ENCODE measurements around the gene ADGRG6.

Gene ADGRG6

GRCh38 chr6:142476452-142476851 lies 174.6 kb downstream of the ADGRG6 start:
- DNase-seq (ENCODE audit: low read depth in 1 of 2, low spot score in 1 of 2), result no peak

DNA sequence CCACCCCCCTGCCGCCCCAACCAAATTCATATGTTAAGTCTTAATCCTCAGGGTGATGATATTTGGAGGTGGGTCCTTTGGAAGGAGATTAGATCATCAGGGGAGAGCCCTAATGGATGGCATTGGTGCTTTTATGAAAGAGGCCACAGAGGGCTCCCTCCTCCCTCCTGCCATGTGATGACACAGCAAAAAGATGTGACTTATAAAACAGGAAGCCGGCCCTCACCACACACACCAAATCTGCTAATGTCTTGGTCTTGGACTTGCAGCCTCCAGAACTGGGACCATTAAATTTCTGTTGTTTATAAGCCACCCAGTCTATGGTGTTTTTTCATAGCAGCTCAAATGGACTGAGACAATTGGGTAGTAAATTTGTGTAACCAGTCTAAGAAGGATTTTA lies 176.3 kb downstream of the ADGRG6 start:
- DNase-seq (ENCODE audit: low read depth in 1 of 2, low spot score in 1 of 2), result peak in 1 of 2 donors; percentile 11

GRCh38 chr6:142481466-142481865 lies 179.7 kb downstream of the ADGRG6 start:
- no peak for DNase-seq (ENCODE audit: low read depth in 1 of 2, low spot score in 1 of 2)

- DNase-seq (ENCODE audit: low read depth in 1 of 2, low spot score in 1 of 2), result no peak
Measured at GRCh38 chr6:142482249-142482648, 180.4 kb downstream of the ADGRG6 start.

DNA sequence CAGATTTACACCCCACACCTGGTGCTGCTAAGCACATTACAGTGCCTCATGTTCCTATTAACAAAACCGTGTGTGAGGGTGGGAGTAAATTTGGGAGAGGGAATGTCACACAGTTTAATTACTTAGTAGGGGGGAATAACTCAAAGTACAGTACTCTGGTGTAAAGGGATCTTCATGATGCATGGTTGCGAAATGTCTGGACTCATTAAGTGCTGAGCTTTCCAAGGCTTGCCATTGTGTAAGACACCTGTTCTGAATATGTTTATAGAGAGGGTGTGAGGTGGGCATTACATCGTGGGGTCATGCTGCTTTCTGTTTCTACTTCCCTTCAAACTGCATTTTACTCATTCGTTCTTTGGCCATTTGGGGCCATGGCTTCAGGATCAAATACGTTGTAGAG lies 181.2 kb downstream of the ADGRG6 start:
- DNase-seq (ENCODE audit: low read depth in 1 of 2, low spot score in 1 of 2), result no peak

DNA sequence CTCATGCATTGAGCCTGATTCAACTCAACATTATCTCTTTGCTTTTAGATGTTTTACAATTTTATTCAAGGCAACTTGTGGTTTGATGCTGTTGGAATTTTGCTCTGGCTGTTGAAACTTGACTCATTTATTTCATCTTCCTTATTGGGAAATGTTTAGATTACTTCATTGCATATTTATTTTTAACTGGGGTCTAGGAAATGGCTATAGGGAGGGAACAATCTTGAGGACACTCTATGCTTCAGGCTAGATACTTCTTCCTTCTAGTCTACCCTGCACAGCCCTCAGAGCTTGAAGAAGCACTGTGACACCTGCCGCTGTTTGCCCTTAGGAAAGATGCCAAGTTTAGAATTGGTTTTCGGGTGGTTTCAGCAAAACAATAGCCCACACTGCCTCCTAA lies 183.4 kb downstream of the ADGRG6 start:
- DNase-seq (ENCODE audit: low read depth in 1 of 2, low spot score in 1 of 2), result no peak

- no peak for DNase-seq (ENCODE audit: low read depth in 1 of 2, low spot score in 1 of 2)
Measured at GRCh38 chr6:142489722-142490610, 188.2 kb downstream of the ADGRG6 start.
